Body of pancreas (tissue), 4 donors: ENCODE results near the gene LHFPL4.

Experiments
- CTCF ChIP-seq, 7 experiments: fragments of 450-650 bp in 4 of 7; fragments of 200-600 bp in 3 of 7; sonication (generic) in 3 of 7; IDR thresholded peaks; one replicate each; pipeline ENCODE4 v1.5.1; 2016 to 2019; ENCODE audit warnings: antibody characterized with exemption in 7 of 7
- POLR2A ChIP-seq, 3 donors: fragments of 450-650 bp; IDR thresholded peaks; one replicate each; pipeline ENCODE4 v1.6.1; 2016; ENCODE audit warnings: antibody characterized with exemption in 3 of 3, mild to moderate bottlenecking in 2 of 3

- TF ChIP-seq CTCF (IDR thresholded peaks at IDR 0.05) = no peak
- TF ChIP-seq POLR2A (IDR thresholded peaks at IDR 0.05) = no peak
These were observed 4.0 kb downstream of the LHFPL4 start for GRCh38 chr3:9549600-9549999.
